Measurements from ENCODE around the gene ATXN7L1.
A peak's percentile ranks its signal among the peaks of the same experiment; 100 is the strongest.
"Not testable (repeated sequence)": the region's sequence is repeated elsewhere in the genome, so short reads cannot be mapped to it uniquely, and the experiment has no call there.

Gene ATXN7L1

DNA sequence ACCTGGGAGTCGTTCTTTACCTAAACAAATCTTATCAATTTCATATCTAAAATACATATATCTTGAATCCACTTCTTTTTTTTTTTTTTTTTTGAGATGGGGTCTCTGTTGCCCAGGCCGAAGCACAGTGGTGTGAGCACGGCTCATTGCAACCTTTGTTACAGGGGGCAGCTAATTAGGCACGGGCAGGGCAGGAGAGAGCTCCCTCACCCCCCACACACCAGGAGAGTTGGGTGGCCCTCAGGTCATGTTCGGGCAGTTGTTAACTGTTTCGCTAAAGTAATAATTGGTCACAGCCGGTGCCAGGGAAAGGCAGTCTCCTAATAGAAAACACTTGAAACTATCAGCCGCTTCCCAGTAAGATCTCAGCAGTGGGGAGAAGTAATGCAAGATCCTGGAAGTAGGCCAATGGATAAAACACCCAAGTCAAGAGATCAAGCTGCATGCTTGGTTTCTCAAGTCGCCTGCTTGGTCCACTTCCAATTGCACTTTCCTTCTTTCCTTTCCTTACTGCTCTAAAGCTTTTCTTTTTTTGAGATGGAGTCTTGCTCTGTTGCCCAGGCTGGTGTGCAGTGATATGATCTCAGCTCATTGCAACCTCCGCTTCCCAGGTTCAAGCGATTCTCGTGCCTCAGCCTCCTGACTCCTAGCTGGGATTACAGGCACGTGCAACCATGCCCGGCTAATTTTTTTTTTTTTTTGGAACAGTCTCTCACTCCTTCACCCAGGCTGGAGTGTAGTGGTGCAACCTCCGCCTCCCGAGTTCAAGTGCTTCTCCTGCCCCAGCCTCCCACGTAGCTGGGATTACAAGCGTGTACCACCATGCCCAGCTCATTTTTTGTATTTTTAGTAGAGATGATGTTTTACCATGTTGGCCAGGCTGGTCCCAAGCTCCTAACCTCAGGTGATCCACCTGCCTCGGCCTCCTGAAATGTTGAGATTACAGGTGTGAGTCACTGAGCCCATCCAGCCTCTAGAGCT, 273.8 kb downstream of the ATXN7L1 start:
- DNase-seq, result no peak

DNA sequence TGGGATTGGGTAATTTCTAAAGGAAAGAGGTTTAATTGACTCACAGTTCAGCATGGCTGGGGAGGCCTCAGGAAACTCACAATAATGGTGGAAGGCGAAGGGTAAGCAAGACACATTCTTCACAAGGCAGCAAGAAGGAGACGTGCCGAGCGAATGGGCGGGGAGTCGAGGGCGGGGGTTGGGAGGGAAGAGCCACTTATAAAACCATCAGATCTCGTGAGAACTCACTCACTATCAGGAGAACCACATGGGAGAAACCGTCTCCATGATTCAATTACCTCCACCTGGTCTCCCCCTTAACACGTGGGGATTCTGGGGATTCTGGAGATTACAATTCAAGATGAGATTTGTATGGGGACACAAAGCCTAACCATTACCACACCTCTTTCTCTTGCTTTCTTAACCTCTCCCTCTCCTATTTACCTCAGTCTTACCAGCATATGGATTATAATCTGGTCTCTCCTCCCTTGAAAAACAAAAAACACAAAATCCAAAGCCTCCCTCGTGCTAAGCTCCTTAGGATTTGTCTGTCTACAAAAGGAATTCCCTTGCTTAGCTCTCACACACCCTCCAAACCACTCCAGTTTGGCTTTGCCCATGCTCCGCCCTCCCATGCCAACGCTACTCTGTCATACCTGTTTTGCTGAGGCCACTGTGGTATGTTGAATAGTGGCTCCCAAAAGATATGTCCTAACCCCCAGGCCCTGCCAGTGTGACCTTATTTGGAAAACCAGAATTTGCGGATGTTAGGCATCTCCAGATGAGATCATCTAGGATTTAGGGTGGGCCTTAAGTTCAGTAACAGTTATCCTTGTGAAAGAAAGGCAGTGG, 275.5 kb downstream of the ATXN7L1 start:
- no peak for DNase-seq

DNA sequence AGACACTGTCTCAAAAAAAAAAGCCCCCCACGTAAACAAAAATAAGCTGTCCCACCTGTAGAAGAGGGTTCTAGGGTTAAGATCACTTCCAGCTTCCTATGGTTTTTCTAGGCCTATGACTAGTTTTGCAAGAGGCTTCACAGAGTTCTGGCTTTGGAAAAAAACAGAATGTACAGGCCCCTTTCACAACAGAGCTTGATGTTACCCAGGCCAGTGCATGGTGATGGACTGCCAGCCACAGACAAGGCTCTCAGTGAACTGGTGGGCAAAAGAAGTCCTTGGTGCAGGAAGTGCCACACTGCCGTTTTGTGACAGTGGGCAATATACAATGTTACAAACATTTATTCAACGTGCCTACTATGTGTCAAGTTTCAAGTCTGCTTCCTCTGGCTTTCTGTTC, 276.8 kb downstream of the ATXN7L1 start:
- no peak for DNase-seq

DNA sequence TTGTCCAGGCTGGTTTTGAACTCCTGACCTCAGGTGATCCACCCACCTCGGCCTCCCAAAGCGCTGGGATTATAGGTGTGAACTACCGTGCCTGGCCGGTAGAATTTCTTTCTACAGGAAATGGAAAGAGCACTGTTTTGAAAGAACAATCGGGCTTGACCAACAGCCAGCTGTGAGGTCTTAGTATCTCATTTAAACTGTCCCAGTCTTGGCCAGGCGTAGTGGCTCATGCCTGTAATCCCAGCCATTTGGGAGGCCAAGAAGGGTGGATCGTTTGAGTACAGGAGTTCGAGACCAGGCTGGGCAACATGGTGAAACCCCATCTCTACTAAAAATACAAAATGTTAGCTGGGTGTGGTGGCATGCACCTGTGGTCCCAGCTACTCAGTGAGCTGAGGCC, 277.3 kb downstream of the ATXN7L1 start:
- not testable (repeated sequence) for DNase-seq

DNA sequence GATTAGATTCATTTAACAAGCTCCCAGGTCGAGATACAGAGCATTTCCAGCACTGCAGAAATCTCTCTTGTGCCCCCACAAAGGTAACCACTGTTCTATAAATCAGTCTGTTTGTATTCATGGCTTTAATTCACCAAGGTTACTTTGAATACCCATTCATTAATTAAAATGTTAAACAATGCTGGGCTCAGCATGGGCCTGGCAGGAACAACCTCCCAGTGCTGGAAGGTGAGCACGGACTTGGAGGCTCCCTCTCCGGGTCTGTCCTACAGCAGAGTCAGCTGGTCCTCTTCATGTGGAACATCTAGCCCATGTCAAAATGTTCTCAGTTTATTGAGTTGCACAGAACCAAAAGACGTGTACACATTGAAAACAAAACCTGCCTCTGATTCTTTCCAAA, 279.5 kb downstream of the ATXN7L1 start:
- DNase-seq, result no peak

DNA sequence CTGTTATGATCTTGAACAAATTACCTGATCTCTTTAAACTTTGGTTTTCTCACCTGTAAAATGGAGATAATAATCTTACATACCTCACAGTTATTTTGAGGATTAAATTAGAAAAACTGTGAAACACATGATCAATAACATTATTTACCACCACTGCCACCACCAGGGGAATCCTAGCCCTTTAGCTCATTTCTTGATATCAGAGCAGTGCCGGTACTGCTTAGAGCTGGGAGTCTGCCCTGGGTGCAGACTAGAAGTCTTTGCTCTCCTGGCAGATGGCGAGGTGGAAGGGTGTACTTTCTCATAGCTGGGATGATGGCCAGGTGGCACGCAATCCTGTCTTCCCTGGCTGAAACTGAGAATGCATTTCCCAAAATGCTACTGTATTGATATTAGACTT, 282.4 kb downstream of the ATXN7L1 start:
- no peak for DNase-seq

DNA sequence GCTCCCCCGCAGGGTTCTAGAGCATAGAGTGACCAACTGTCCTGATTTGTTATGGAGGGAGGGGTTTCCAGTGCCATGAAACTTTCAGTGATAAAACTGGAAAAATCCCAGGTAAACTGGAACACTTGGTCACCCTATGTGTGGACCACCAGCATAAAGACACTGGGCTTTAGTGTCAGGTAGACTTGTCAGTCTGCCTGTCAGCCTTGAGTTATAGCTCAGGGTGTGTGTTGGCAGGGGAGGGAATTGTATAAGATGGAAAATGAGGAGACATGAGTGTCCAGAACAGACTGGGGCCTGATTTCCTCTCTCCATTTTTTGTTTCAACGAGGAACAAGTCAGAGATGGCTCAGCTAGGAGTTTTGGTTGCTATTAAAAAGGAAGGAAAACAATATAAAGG, 284.9 kb downstream of the ATXN7L1 start:
- DNase-seq, result no peak

DNA sequence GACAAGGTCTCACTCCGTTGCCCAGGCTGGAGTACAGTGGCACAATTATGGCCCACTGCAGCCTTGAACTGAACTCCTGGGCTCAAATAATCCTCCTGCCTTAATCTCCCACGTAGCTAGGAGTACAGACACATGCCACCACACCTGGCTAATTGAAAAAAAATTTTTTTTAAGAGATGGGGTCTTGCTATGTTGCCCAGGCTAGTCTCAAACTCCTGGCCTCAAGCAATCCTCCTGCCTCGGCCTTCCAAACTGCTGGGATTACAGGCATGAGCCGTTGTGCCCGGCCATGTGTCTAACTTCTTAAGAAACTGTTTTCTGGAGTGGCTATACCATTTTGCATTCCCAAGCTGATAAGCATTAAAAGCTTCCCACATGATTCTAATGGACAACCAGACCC, 285.6 kb downstream of the ATXN7L1 start:
- no peak for DNase-seq

DNA sequence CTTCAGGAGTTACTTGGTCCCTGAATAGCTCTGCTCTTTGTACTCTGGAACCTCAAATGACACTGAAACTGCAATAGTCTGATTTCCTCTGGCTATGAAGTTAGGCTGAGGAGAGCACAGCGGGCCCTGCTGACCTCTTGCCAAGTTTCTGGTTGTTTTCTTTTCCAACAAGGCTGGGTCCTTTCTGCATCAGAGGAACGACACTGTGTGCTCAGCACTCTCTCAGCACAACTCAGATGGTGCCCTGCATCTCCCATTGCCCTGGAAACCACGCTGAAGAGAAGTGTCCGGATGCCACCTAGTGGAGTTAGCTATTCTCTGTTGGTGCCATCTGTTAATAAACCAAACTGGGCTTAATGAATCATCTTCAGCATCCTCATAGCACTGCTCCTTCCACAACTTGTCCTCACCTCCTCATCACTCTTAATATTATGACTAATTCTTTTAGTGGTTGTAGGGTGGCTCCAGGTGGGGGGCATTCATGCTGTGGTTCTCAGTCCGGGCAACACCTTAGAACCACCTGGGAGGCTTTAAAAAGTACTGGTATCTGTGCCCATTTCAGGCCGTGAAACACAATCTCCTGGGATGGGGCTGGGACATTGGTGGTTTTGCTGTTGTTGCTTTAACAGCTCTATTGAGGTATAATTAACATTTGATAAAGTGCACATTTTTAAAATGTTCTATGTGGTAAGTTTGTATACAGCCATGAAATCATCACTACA, 286.9 kb downstream of the ATXN7L1 start:
- peak; percentile 9 for DNase-seq

DNA sequence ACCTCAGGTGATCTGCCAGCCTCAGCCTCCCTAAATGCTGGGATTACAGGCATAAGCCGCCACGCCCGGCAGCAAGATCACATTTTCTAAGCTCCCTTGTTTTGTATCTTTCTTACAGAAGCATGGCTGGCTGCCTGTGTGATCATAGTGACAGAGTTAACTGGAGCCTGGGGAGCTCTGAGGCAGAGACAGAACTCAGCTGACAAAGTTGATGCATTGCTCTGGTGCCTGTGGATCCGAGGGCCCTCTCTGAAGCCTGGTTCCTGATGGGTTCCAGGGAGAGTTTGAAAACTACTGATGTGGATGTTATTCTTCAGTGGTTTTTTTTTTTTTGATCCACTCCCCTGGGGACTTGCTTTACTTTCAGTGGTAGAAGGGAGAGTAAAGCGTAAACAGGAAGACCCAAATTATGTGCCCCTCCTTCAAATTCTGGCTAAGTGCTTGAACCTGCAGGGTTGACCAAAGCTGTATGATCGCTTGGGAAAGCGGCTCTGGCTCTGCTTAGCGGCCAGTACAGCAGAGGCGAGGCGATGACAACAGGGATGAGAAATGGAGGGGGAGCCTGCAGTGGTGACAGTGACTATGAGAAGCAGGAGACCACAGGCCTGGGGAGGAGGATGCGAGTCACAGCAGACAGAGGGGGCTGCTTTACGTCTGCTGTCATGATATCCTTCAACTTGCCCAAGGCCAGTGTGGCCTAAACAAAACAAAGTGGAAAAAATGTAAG, 288.3 kb downstream of the ATXN7L1 start:
- no peak for DNase-seq

DNA sequence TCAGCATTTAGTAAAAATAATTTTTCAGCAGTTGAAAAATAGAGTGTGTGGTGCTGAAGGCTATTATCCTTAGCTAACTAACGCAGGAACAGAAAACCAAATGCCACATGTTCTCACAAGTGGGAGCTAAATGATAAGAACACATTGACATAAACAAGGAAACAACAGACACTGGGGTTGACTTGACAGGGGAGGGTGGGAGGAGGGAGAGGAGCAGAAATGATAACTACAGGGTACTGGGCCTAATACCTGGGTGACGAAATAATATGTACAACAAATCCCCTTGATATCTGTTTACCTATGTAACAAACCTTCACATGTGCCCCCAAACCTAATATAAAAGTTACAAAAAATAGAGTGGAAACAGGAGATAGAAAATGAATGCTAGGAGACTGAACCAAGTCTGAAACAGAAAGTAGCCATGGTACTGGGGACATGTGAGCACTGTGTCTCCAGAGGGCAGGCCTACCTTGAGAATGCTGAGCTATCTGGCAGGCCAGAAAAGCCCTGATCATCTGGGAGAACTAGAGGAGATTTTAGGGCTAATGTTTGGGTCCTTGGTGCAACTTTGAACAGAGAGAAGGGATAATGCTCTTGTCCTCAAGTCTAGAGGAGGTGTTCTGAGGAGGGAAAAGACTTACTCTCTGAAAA, 290.4 kb downstream of the ATXN7L1 start:
- DNase-seq, result no peak

DNA sequence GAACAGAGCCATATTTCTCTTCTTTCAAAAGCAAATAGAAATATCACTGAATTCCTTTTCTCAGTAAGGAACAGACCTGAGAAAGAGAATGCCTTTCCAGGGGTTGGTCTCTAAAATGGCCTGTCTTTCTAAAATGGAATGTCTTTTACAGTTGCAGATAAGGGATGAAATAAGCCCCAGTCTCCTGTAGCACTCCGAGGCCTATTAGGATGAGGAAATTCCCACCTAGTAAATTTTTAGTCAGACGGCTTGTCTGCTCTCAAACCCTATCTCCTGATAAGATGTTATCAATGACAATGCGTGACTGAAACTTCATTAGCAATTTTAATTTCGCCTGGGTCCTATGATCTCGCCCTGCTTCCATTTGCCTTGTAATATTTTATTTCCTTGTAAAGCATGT, 292.2 kb downstream of the ATXN7L1 start:
- no peak for DNase-seq

DNA sequence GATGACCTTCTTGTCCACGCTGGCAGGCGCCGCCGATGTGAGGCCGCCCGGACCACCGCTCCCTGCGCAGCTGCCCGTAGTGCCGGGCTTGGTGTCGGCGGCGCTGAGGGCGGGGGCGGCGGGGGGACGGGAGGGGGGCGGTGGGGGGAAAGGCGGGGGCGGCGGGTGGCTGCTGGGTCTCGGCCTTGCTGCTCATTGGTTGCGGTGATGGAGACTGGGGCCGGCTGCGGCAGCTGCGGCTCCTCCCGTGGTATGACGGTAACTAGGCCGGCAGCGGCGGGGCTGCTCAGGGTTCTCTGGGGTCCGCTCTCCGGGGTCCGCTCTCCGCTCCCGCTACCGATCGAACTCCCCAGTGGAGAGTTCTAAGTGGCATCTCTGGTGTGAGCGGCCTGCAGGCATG, 293.3 kb downstream of the ATXN7L1 start:
- DNase-seq, result no peak

DNA sequence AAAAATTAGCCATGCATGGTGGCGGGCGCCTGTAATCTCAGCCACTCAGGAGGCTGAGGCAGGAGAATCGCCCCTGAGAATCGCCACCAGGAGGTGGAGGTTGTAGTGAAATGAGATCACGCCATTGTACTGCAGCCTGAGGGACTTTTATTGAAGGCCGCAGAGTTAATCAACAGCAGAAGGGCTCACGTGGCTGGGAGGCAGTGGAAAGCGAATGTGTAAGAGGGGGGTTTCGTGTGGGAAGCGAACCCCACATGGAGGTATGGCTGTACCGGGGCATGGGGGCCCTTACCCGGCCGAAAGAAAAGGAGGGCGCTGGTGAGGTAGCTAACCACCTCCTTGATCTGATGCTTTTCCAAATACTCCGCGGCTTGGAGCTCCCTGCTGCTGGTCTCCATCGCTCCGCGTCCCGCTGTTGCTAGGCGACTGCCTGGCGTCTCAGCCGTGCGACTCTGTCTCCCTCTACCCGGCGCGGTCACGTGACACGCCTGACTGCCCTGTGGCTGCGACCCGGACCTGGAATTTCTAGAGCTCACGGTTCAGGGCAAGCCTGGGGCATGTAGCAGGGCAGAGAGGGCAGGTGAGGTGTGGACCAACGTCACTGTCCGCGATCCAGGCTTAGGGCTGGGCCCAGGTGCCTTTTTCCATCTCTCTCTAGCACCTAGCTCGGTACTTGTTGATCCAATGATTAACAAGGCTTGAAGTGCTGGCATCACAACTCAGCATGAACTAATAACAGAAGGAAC, 295.2 kb downstream of the ATXN7L1 start, which contains the start of gene EFCAB10:
EFCAB10 (minus strand) TSS at position 428 of the 746 bp plus-strand sequence; CDS start at position 398, 30 bp downstream.
- peak; percentile 16 for DNase-seq

DNA sequence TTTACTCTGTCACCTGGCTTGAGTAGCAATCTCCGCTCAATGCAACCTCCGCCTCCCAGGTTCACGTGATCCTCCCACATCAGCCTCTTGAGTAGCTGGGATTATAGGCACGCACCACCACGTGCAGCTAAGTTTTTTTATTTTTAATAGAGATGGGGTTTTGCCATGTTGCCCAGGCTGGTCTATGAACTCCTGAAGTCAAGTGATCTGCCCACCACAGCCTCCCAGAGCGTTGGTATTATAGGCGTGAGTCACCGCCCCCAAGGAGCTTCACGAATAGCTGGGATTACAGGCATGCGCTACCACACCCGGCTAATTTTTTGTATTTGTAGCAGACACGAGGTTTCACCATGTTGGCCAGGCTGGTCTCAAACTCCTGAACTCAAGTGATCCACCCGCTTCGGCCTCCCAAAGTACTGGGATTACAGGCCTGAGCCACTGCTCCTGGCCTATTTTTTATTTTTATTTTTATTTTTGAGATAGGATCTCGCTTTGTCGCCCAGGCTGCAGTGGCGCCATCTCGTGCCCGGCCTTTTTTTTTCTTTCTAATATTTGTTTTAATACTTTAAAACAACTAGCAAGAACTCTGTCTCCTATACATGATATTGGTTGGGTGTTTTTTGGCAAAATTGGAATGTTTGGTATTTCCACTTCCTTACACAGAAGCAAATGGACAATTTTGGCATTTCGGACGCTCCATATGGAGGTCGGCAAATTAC, 296.2 kb downstream of the ATXN7L1 start:
- no peak for DNase-seq

DNA sequence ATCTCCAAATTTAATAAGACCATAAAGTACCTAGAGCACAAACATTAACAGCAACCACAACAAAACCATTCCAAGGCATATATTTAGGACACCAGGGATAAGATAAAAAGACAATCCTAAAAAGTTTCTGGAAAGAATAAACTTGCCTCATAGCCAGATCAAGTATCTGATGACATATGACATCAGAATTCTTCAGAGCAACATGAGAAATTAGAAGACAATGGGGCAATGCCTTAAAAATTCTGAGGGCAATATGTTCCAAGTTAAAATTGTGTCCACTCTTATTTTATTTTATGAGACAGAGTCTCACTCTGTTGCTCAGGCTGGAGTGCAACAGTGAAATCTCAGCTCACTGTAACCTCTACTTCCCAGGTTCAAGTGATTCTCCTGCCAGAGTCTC, 297.9 kb downstream of the ATXN7L1 start:
- no peak for DNase-seq

DNA sequence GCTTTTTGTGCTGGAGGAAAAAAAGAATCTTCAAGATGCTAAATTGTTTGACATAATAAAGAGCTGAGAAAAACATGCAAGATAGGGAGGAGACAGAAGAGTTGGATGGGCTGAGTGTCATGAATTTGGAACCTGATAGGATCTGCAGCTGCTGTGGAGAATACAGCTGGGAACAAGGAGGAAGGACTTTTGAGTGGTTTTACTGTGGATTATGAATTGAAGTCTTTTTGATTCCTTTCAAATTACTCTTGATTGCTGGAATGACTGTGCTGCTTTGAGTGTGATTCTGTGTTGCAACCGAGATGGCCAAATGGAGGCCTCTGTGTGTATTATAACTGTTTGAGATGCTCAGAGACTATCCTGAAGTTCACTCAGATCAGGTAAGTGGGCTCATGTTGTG, 299.1 kb downstream of the ATXN7L1 start:
- no peak for DNase-seq

DNA sequence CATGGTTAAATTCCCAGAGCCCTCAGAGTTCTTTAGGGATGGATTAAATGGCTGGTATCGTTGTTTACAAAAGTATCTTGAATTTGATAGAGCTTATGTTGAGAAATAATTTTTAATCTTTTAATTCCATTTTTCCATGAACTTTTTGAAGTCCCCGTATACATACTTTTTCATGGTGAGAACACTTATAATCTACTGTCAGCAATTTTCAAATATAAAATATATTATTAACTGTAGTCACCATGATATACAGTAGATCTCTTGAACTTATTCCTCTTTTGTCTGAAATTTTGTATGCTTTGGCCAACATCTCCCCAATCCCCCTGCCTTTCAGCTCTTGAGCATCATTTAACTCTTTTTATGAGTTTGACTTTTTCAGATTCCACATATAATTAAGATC, 304.5 kb downstream of the ATXN7L1 start:
- no peak for DNase-seq

DNA sequence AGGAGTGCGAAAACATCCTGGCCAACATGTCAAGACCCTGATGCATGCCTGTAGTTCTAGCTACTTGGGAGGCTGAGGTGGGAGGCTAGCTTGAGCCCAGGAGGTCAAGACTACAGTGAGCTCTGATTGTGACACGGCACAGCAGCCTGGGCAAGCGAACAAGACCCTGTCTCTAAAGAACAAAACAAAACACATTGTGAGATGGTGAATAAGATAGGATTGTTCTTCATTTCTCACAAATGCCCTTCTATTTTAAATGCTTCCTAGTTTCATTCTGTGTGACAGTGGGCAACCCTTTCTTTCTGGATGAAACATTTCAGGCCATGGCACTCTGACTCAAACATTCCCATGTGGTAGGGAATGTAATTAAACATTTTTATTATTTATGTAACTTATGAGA, 308.6 kb downstream of the ATXN7L1 start:
- DNase-seq, result no peak

DNA sequence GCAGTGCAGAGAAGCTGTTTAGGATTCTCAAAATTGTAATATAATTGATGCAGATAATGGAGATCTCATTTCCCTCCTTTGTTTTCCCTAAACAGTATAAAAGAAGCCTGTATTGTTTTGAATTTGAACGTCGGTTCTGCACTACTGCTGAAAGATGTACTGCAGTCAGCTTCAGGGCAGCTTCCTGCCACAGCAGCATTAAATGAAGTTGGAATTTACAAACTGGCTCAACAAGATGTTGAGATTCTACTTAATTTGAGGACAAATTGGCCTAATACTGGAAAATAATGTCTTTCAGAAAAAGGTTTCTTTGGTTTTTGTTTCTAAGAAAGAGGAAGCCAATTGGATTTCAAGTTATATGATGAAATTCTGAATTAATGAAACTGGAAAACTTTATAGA, 309.4 kb downstream of the ATXN7L1 start:
- DNase-seq, result no peak

Measured in T-helper 9 cell (primary cell).